Mammary epithelial cell (primary cell): ENCODE measurements around the gene NUP210L.

Experiments
- CTCF ChIP-seq, 2 donors: IDR thresholded peaks in 1 of 2; conservative IDR thresholded peaks in 1 of 2; 2 replicates each; pipeline ENCODE4 v1.5.1; 2011 to 2012; ENCODE audit warnings: inconsistent platforms in 2 of 2, low read length in 2 of 2, mild to moderate bottlenecking in 2 of 2, control low read depth in 1 of 2, low read depth in 1 of 2; ENCODE audit not compliant: insufficient read depth in 1 of 2; ENCODE audit errors: extremely low read depth in 1 of 2
- EZH2 ChIP-seq: IDR thresholded peaks from 2 replicates; pipeline ENCODE4 v1.6.1; 2012; ENCODE audit warnings: low read length, inconsistent platforms, borderline replicate concordance

GRCh38 chr1:154087574-154087973 is 67.3 kb downstream of the NUP210L start:
- TF ChIP-seq CTCF (conservative IDR thresholded peaks at IDR 0.05 in 1 of 2, IDR thresholded peaks at IDR 0.05 in 1 of 2; ENCODE audit: extremely low read depth in 1 of 2, insufficient read depth in 1 of 2, low read depth in 1 of 2, low read length in 2 of 2) (no peak), EZH2 (no peak)
